Memory B cell (primary cell): ENCODE results near the gene LARP7.
A peak's percentile ranks its signal among the peaks of the same experiment; 100 is the strongest.
"Not testable (repeated sequence)": the region's sequence is repeated elsewhere in the genome, so short reads cannot be mapped to it uniquely, and the experiment has no call there.

Source experiments
- ATAC-seq: fragments of 150-1000 bp; cut with Tn5 transposase; 2 replicates; pipeline ENCODE4 v1.10.0; 2021; ENCODE audit warnings: low read depth, mild to moderate bottlenecking, moderate library complexity
- DNase-seq, 2 donors: peaks; one replicate each; pipeline ENCODE4 v3.0.0; 2022; ENCODE audit warnings: low spot score in 2 of 2
- H3K27ac Mint-ChIP-seq: one replicate; pipeline ENCODE4 v1.8.0; 2022; ENCODE audit warnings: mild to moderate bottlenecking, moderate library complexity, mixed read lengths
- H3K27me3 Mint-ChIP-seq: one replicate; pipeline ENCODE4 v1.8.0; 2022; ENCODE audit warnings: mixed read lengths
- H3K36me3 Mint-ChIP-seq: one replicate; pipeline ENCODE4 v1.8.0; 2022; ENCODE audit warnings: mild to moderate bottlenecking, mixed read lengths
- H3K4me1 Mint-ChIP-seq: one replicate; pipeline ENCODE4 v1.8.0; 2022; ENCODE audit warnings: mixed read lengths
- H3K4me3 Mint-ChIP-seq: one replicate; pipeline ENCODE4 v1.8.0; 2022; ENCODE audit warnings: mild to moderate bottlenecking, moderate library complexity, mixed read lengths
- H3K9me3 Mint-ChIP-seq: one replicate; pipeline ENCODE4 v1.8.0; 2022; ENCODE audit warnings: mixed read lengths

The LARP7 gene

DNA sequence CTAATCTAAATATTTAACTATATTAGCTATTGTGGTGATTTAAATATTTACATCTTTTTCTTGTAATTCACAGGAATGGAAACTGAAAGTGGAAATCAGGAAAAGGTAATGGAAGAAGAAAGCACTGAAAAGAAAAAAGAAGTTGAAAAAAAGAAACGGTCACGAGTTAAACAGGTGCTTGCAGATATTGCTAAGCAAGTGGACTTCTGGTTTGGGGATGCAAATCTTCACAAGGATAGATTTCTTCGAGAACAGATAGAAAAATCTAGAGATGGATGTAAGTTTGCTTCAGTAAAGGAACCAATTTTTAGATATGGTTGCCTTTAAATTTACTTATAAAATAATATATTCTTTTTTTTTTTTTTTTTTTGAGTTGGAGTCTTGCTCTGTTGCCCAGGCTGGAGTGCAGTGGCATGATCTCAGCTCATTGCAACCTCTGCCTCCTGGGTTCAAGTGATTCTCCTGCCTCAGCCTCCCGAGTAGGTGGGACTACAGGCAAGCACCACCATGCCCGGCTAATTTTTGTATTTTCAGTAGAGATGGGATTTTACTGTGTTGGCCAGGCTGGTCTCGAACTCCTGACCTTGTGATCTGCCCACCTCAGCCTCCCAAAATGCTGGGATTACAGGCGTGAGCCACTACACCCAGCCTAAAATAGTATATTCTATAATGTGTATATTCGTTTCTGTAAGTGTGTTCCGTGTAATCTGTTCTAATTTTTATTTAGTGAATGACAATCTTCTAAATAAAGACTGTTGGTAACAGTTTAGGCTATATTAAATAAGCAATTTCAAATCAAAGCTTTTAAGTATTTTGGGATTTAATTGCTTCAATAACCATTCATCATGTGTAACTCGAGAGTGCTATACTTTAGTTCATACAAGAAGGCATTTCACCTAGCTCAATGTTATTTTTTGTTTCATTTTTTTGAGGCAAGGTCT, 7.9 kb downstream of the LARP7 start:
- not testable (repeated sequence) for H3K9me3 Mint-ChIP-seq, DNase-seq, H3K27me3 Mint-ChIP-seq, H3K4me3 Mint-ChIP-seq, ATAC-seq
- Mint-ChIP-seq H3K27ac (peak overlapping the region; percentile 45), H3K4me1 (peaks cover 27% of the 10 kb centered on the region), H3K36me3 (peaks cover 16% of the 10 kb centered on the region)

DNA sequence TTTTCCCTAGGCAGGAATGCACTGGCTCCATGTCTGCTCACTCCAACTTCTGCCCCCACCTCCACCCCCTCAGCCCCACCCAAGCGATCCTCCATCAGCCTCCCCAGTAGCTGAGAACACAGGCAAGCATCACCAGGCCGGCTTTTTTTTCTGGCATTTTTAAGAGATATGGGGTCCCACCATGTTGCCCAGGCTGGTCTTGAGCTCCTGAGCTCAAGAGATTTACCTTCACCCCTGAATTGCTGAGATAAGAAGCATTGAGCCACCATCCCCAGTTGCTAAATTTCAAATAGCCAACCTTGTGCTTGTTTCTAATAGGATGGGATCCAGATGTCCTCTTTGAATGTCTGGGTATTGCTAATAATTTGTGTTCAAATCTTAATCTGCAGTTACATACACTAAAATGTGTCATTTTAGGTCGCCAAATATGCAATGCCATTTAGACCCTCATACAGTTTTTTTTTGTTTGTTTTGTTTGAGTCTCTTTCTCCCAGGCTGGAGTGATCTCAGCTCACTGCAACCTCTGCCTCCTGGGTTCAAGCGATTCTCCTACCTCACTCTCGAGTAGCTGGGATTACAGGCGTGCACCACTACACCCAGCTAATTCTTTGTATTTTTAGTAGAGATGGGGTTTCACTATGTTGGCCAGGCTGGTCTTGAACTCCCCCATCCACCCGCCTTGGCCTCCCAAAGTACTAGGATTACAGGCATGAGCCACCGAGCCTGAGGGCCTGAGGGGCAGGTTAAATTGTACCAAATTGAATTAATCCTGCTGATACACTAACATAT, 8.8 kb downstream of the LARP7 start:
- ATAC-seq, result no peak
- H3K4me1 Mint-ChIP-seq, result peaks cover 25% of the 10 kb centered on the region
- no peaks in the 10 kb centered on the region for H3K9me3 Mint-ChIP-seq
- no peaks in the 10 kb centered on the region for H3K27me3 Mint-ChIP-seq
- H3K27ac Mint-ChIP-seq, result no peak overlapping the region
- no peak for DNase-seq
- no peak overlapping the region for H3K4me3 Mint-ChIP-seq
- peaks cover 15% of the 10 kb centered on the region for H3K36me3 Mint-ChIP-seq

GRCh38 chr4:112646632-112647537, 9.9 kb downstream of the LARP7 start:
- Mint-ChIP-seq H3K4me3 (no peak overlapping the region), H3K4me1 (peaks cover 16% of the 10 kb centered on the region), H3K27ac (peak overlapping the region; percentile 53), H3K27me3 (no peaks in the 10 kb centered on the region), H3K36me3 (peaks cover 14% of the 10 kb centered on the region), H3K9me3 (no peaks in the 10 kb centered on the region)
- no peak for DNase-seq
- no peak for ATAC-seq

- H3K9me3 Mint-ChIP-seq, result no peaks in the 10 kb centered on the region
- H3K27ac Mint-ChIP-seq, result no peak overlapping the region
- DNase-seq, result no peak
- no peak overlapping the region for H3K4me3 Mint-ChIP-seq
- no peaks in the 10 kb centered on the region for H3K27me3 Mint-ChIP-seq
- peaks cover 9% of the 10 kb centered on the region for H3K4me1 Mint-ChIP-seq
- peaks cover 14% of the 10 kb centered on the region for H3K36me3 Mint-ChIP-seq
- ATAC-seq, result no peak
These were observed 10.8 kb downstream of the LARP7 start for GRCh38 chr4:112647785-112648184.

DNA sequence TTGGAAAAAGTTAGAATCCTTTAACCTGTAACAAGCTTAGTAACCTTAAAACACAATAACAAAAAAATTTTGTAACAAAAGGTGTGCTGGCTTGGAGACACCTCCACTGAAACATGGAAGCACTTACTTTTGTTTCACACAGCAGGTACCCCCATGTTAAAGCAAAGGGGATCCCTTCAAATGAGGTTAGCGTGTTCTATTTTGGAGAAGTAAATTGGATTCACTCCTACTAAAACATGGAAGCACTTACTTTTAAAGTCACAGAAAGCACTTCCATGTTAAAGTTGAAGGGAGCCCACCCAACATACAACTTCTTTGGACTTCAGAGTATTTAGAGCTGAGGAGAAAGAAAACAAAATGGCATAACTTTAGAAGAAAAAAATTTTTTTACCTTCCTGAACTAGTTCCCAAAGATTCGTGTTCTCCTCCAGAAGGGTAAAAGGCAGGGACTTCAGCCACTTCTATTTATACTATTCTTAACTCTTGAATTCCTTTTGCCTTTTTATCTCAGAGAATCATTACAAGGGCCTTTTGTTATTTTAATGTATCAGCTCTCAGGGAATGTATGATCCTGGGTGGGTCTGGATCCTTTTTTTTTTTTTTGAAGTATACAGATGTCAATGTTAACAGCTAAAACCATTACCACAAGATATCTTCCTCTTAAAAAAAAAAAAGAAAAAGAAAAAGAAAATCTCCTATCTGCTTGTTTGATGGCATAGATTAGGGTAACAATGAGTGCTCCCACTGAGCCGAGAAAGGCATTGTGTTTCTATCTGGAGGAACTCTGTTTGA, 11.5 kb downstream of the LARP7 start:
- no peak for ATAC-seq
- peaks cover 14% of the 10 kb centered on the region for H3K36me3 Mint-ChIP-seq
- peaks cover 2% of the 10 kb centered on the region for H3K4me1 Mint-ChIP-seq
- no peaks in the 10 kb centered on the region for H3K9me3 Mint-ChIP-seq
- DNase-seq, result no peak
- no peaks in the 10 kb centered on the region for H3K27me3 Mint-ChIP-seq
- no peak overlapping the region for H3K27ac Mint-ChIP-seq
- no peak overlapping the region for H3K4me3 Mint-ChIP-seq

- no peak for ATAC-seq
- H3K9me3 Mint-ChIP-seq, result no peaks in the 10 kb centered on the region
- no peak overlapping the region for H3K27ac Mint-ChIP-seq
- H3K36me3 Mint-ChIP-seq, result peaks cover 16% of the 10 kb centered on the region
- no peaks in the 10 kb centered on the region for H3K4me1 Mint-ChIP-seq
- H3K27me3 Mint-ChIP-seq, result no peaks in the 10 kb centered on the region
- no peak for DNase-seq
- no peak overlapping the region for H3K4me3 Mint-ChIP-seq
These were observed 12.1 kb downstream of the LARP7 start for GRCh38 chr4:112649055-112649408.

DNA sequence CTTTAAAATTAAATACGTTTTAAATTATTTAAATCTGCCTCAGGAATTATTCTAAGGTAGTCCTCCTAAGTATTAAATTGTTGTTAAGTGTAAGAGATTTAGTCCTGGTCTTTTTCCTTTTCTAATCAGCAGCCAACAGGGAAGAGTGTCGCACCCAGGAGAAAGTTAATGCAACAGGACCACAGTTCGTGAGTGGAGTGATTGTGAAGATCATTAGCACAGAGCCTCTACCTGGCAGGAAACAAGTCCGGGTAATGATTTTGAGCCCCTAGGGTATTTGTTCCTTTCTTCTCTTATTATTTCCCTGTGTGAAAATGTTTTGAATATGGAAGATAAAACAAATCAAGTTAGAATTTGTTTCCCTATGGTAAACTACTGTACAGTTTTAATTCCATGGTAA, 13.4 kb downstream of the LARP7 start:
- no peaks in the 10 kb centered on the region for H3K27me3 Mint-ChIP-seq
- H3K36me3 Mint-ChIP-seq, result peaks cover 17% of the 10 kb centered on the region
- ATAC-seq (no peak), DNase-seq (no peak)
- H3K27ac Mint-ChIP-seq, result no peak overlapping the region
- no peak overlapping the region for H3K4me3 Mint-ChIP-seq
- H3K9me3 Mint-ChIP-seq, result no peaks in the 10 kb centered on the region
- no peaks in the 10 kb centered on the region for H3K4me1 Mint-ChIP-seq

DNA sequence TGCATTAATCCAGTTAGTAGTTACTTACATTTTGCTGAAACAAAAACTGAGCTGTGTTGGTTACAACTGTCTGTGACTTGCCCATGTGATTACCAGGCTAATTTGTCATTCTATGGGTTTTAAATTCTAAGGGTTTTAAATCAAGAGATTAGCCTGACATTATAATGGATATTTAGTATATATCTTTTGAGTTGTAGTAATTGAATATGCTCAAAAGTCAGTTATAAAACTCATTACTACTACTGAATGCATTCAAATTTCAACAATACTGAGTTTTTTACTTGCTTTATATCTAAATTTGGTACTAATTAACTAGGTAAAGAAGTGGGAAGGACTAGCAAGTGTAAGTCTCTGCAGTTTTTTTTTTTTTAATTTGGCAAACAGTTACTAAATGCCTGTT, 14.7 kb downstream of the LARP7 start:
- no peak for DNase-seq
- Mint-ChIP-seq H3K36me3 (peaks cover 16% of the 10 kb centered on the region), H3K9me3 (no peaks in the 10 kb centered on the region), H3K27ac (no peak overlapping the region), H3K4me1 (no peaks in the 10 kb centered on the region), H3K27me3 (no peaks in the 10 kb centered on the region), H3K4me3 (no peak overlapping the region)
- no peak for ATAC-seq

DNA sequence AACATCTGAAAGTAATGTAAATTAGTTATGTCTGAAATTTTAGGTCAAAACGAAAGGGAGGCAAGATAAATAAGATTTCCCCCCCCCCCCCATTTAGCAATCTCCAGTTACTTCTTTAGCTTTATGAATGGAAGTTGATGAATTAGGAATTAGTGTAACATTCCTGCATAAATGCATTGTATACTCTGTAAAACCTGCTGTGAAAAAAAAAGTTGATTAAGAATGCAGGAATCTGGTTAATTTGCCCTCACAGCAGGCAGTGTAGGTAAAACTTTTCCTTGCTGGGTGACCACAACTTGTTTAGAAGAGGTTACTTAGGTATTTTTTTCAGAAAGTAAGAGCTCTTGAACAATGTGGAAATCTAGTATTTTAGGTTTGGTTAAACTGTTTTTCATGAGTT, 15.3 kb downstream of the LARP7 start:
- H3K4me1 Mint-ChIP-seq, result no peaks in the 10 kb centered on the region
- DNase-seq (no peak), ATAC-seq (no peak)
- peaks cover 12% of the 10 kb centered on the region for H3K36me3 Mint-ChIP-seq
- H3K27ac Mint-ChIP-seq, result no peak overlapping the region
- H3K27me3 Mint-ChIP-seq, result no peaks in the 10 kb centered on the region
- H3K9me3 Mint-ChIP-seq, result no peaks in the 10 kb centered on the region
- no peak overlapping the region for H3K4me3 Mint-ChIP-seq

- H3K4me1 Mint-ChIP-seq, result no peaks in the 10 kb centered on the region
- H3K27me3 Mint-ChIP-seq, result no peaks in the 10 kb centered on the region
- H3K36me3 Mint-ChIP-seq, result peaks cover 12% of the 10 kb centered on the region
- no peak overlapping the region for H3K27ac Mint-ChIP-seq
- no peak overlapping the region for H3K4me3 Mint-ChIP-seq
- ATAC-seq (no peak), DNase-seq (no peak)
- H3K9me3 Mint-ChIP-seq, result no peaks in the 10 kb centered on the region
These were observed 18.3 kb downstream of the LARP7 start for GRCh38 chr4:112655270-112655669.

- ATAC-seq, H3K4me1 Mint-ChIP-seq, H3K27me3 Mint-ChIP-seq, H3K9me3 Mint-ChIP-seq, DNase-seq, H3K27ac Mint-ChIP-seq, H3K4me3 Mint-ChIP-seq: not testable (repeated sequence)
- peaks cover 11% of the 10 kb centered on the region for H3K36me3 Mint-ChIP-seq
These were observed 19.2 kb downstream of the LARP7 start for GRCh38 chr4:112656115-112656514.

GRCh38 chr4:112664611-112665010, 27.7 kb downstream of the LARP7 start:
- no peak overlapping the region for H3K27ac Mint-ChIP-seq
- H3K36me3 Mint-ChIP-seq, result peaks cover 6% of the 10 kb centered on the region
- DNase-seq (no peak), ATAC-seq (no peak)
- no peaks in the 10 kb centered on the region for H3K4me1 Mint-ChIP-seq
- no peak overlapping the region for H3K4me3 Mint-ChIP-seq
- no peaks in the 10 kb centered on the region for H3K27me3 Mint-ChIP-seq
- H3K9me3 Mint-ChIP-seq, result no peaks in the 10 kb centered on the region

DNA sequence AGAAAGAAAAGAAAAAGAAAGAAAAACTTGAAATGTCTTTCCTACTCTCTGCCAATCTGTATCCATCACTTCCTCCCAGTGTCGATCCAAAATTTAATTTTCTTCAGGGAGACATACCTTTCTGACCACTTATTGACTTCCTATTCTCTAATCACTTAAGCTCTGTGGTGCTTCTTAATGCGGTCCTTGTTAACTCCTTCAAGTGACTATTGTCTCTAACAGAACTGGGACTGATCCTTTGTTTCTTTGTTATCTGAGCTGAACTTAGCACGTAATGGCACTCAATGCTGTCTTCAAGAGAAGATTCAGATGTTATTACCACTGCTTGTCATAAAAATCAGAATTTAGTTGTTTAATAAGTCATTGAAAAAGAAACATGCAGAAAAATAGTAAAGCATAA, 31.2 kb downstream of the LARP7 start:
- H3K4me3 Mint-ChIP-seq, result no peak overlapping the region
- H3K27me3 Mint-ChIP-seq, result no peaks in the 10 kb centered on the region
- ATAC-seq, result no peak
- peaks cover 7% of the 10 kb centered on the region for H3K36me3 Mint-ChIP-seq
- H3K9me3 Mint-ChIP-seq, result no peaks in the 10 kb centered on the region
- no peak overlapping the region for H3K27ac Mint-ChIP-seq
- DNase-seq, result no peak
- H3K4me1 Mint-ChIP-seq, result no peaks in the 10 kb centered on the region
